Mesenchymal stem cell (in vitro differentiated cells and primary cell): ENCODE results near the gene C2CD4C.

Experiments used
- DNase-seq: peaks from one replicate; pipeline ENCODE4 v3.0.0-alpha.2; 2013
- H2AFZ ChIP-seq: one replicate; pipeline ENCODE4 v1.6.1; 2013; ENCODE audit warnings: low read depth, mild to moderate bottlenecking, control low read depth, inconsistent platforms, low read length, moderate library complexity
- H2AK5ac ChIP-seq: 2 replicates; pipeline ENCODE4 v1.6.1; 2013; ENCODE audit warnings: low read length, moderate library complexity, mild to moderate bottlenecking, inconsistent platforms; ENCODE audit not compliant: severe bottlenecking
- H2BK120ac ChIP-seq: one replicate; pipeline ENCODE4 v1.6.1; 2013; ENCODE audit warnings: low read depth, mild to moderate bottlenecking, inconsistent platforms, low read length, moderate library complexity
- H2BK12ac ChIP-seq, 2 experiments: one replicate each; pipeline ENCODE4 v1.6.1; 2013; ENCODE audit warnings: inconsistent platforms in 2 of 2, low read length in 2 of 2, mild to moderate bottlenecking in 2 of 2, moderate library complexity in 2 of 2, control low read depth in 1 of 2
- H2BK15ac ChIP-seq: one replicate; pipeline ENCODE4 v1.6.1; 2013; ENCODE audit warnings: mild to moderate bottlenecking, low read depth, inconsistent platforms; ENCODE audit not compliant: poor library complexity, severe bottlenecking
- H2BK5ac ChIP-seq: 2 replicates; pipeline ENCODE4 v1.6.1; 2013; ENCODE audit warnings: low read depth, mild to moderate bottlenecking, low read length, control low read depth, inconsistent platforms; ENCODE audit not compliant: poor library complexity, severe bottlenecking
- H3K14ac ChIP-seq, 2 experiments: one replicate each; pipeline ENCODE4 v1.6.1; 2013; ENCODE audit warnings: inconsistent platforms in 2 of 2, low read length in 2 of 2, control low read depth in 1 of 2, mild to moderate bottlenecking in 1 of 2, moderate library complexity in 1 of 2
- H3K18ac ChIP-seq, 2 experiments: one replicate each; pipeline ENCODE4 v1.6.1; 2013; ENCODE audit warnings: inconsistent platforms in 2 of 2, low read length in 2 of 2, control low read depth in 1 of 2, low read depth in 1 of 2, mild to moderate bottlenecking in 1 of 2
- H3K23ac ChIP-seq, 2 experiments: one replicate each; pipeline ENCODE4 v1.6.1; 2013; ENCODE audit warnings: inconsistent platforms in 2 of 2, low read length in 2 of 2, mild to moderate bottlenecking in 2 of 2, moderate library complexity in 2 of 2, control low read depth in 1 of 2
- H3K27ac ChIP-seq: 2 replicates; pipeline ENCODE4 v1.5.1; 2013; ENCODE audit warnings: mild to moderate bottlenecking, moderate library complexity, low read length, control low read depth, inconsistent platforms; ENCODE audit not compliant: poor library complexity, severe bottlenecking
- H3K27me3 ChIP-seq, 2 experiments: 2 replicates each; pipeline versions ENCODE4 v1.6.1 to v1.7.0; 2013; ENCODE audit warnings: low read length in 2 of 2, mild to moderate bottlenecking in 2 of 2, moderate library complexity in 2 of 2, control low read depth in 1 of 2, inconsistent platforms in 1 of 2; ENCODE audit not compliant: control insufficient read depth in 1 of 2, insufficient read depth in 1 of 2
- H3K36me3 ChIP-seq, 2 experiments: 2 replicates each; pipeline versions ENCODE4 v1.6.1 to v1.7.0; 2013; ENCODE audit warnings: low read length in 2 of 2, control low read depth in 1 of 2, inconsistent platforms in 1 of 2, low read depth in 1 of 2, mild to moderate bottlenecking in 1 of 2; ENCODE audit not compliant: insufficient read depth in 2 of 2, control insufficient read depth in 1 of 2
- H3K4ac ChIP-seq, 2 experiments: one replicate each; pipeline ENCODE4 v1.6.1; 2013; ENCODE audit warnings: inconsistent platforms in 2 of 2, low read length in 2 of 2, mild to moderate bottlenecking in 2 of 2, moderate library complexity in 2 of 2, control low read depth in 1 of 2, low read depth in 1 of 2
- H3K4me1 ChIP-seq: 2 replicates; pipeline ENCODE4 v1.6.1; 2013; ENCODE audit warnings: low read depth, low read length, control low read depth; ENCODE audit not compliant: control insufficient read depth, insufficient read depth
- H3K4me2 ChIP-seq: 2 replicates; pipeline ENCODE4 v1.6.1; 2013; ENCODE audit warnings: low read length, mild to moderate bottlenecking, inconsistent platforms; ENCODE audit not compliant: poor library complexity, severe bottlenecking
- H3K4me3 ChIP-seq, 2 experiments: 2 replicates each; pipeline versions ENCODE4 v1.5.1 to v1.7.0; 2013; ENCODE audit warnings: low read length in 2 of 2, mild to moderate bottlenecking in 2 of 2, control low read depth in 1 of 2, low read depth in 1 of 2; ENCODE audit not compliant: insufficient read depth in 1 of 2
- H3K79me1 ChIP-seq: replicated peaks from 2 replicates; pipeline ENCODE4 v1.6.1; 2013; ENCODE audit warnings: mild to moderate bottlenecking, control low read depth, low read length, inconsistent platforms; ENCODE audit not compliant: poor library complexity, severe bottlenecking
- H3K9ac ChIP-seq: 2 replicates; pipeline ENCODE4 v1.7.0; 2013; ENCODE audit warnings: mild to moderate bottlenecking, low read length, moderate library complexity
- H3K9me3 ChIP-seq: 2 replicates; pipeline ENCODE4 v1.7.0; 2013; ENCODE audit warnings: mild to moderate bottlenecking, low read length; ENCODE audit not compliant: control insufficient read depth
- H4K8ac ChIP-seq: one replicate; pipeline ENCODE4 v1.6.1; 2013; ENCODE audit warnings: inconsistent platforms, mild to moderate bottlenecking, low read length, moderate library complexity
- H4K91ac ChIP-seq: one replicate; pipeline ENCODE4 v1.6.1; 2013; ENCODE audit warnings: mild to moderate bottlenecking, low read length, inconsistent platforms
- WGBS: methylation state at CpG from one replicate; pipeline ENCODE4 v1.1.7; 2013; ENCODE audit warnings: mixed read lengths; 5-methylcytosine and 5-hydroxymethylcytosine counted together

The C2CD4C gene

DNA sequence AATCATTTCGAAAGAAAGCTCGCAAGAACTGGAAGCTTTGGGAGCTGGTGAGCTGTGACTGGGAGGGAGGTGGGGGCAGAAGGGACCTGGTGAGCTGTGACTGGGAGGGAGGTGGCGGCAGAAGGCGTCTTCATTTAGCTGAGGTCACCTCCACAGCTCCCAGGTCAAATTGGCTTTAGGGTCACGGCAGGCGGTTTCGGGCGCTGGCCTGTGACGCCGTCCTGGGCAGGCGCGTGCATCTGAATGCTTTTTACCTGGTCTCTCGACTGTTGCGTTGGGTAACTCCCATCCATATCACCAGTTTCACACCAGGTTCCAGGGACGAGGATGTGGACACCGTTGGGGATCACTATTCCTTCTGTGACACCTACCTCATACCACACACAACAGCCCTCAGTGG, 29.2 kb downstream of the C2CD4C start:
- no peaks in the 10 kb centered on the region for H3K9me3 ChIP-seq
- no peak overlapping the region for H3K4me2 ChIP-seq
- no peak overlapping the region for H3K4me3 ChIP-seq
- H3K79me1 ChIP-seq, result no peaks in the 10 kb centered on the region
- H3K23ac ChIP-seq, result no peak overlapping the region
- H2BK5ac ChIP-seq, result no peak overlapping the region
- peaks cover 0 to 2% of the 10 kb centered on the region in 2 experiments for H3K36me3 ChIP-seq
- no peak overlapping the region for H3K14ac ChIP-seq
- H2AK5ac ChIP-seq, result no peak overlapping the region
- H3K9ac ChIP-seq, result no peak overlapping the region
- H3K27ac ChIP-seq, result no peak overlapping the region
- H3K18ac ChIP-seq, result no peak overlapping the region
- H3K4me1 ChIP-seq, result peaks cover 12% of the 10 kb centered on the region
- no peak overlapping the region for H2BK15ac ChIP-seq
- no peak overlapping the region for H2AFZ ChIP-seq
- no peak overlapping the region for H2BK12ac ChIP-seq
- no peak overlapping the region for H4K8ac ChIP-seq
- WGBS, result 94% methylated on average over 16 of the region's 16 CpGs
- H3K4ac ChIP-seq, result no peak overlapping the region
- no peak overlapping the region for H2BK120ac ChIP-seq
- no peak for DNase-seq
- no peak overlapping the region for H4K91ac ChIP-seq
- peaks cover 25 to 41% of the 10 kb centered on the region in 2 experiments for H3K27me3 ChIP-seq

GRCh38 chr19:378706-379105, 30.2 kb downstream of the C2CD4C start:
- no peak overlapping the region for H3K4ac ChIP-seq
- no peak overlapping the region for H2AK5ac ChIP-seq
- DNase-seq, result no peak
- H3K23ac ChIP-seq, result no peak overlapping the region
- H4K91ac ChIP-seq, result no peak overlapping the region
- H2BK15ac ChIP-seq, result no peak overlapping the region
- no peak overlapping the region for H3K14ac ChIP-seq
- no peak overlapping the region for H3K27ac ChIP-seq
- H3K36me3 ChIP-seq, result peaks cover 0 to 3% of the 10 kb centered on the region in 2 experiments
- 92% methylated on average over 14 of the region's 14 CpGs for WGBS
- H3K4me1 ChIP-seq, result peaks cover 6% of the 10 kb centered on the region
- no peak overlapping the region for H2AFZ ChIP-seq
- H3K9me3 ChIP-seq, result no peaks in the 10 kb centered on the region
- no peak overlapping the region for H4K8ac ChIP-seq
- H2BK12ac ChIP-seq, result no peak overlapping the region
- no peaks in the 10 kb centered on the region for H3K79me1 ChIP-seq
- H2BK120ac ChIP-seq, result no peak overlapping the region
- H3K9ac ChIP-seq, result no peak overlapping the region
- H3K27me3 ChIP-seq, result peaks cover 36 to 43% of the 10 kb centered on the region in 2 experiments
- no peak overlapping the region for H3K18ac ChIP-seq
- no peak overlapping the region for H3K4me3 ChIP-seq
- H3K4me2 ChIP-seq, result no peak overlapping the region
- H2BK5ac ChIP-seq, result no peak overlapping the region

- no peak for DNase-seq
- Histone ChIP-seq H3K23ac (no peak overlapping the region), H3K14ac (peak overlapping the region in 1 of 2 experiments; percentile 32), H3K9ac (no peak overlapping the region), H3K4me1 (peaks cover 4% of the 10 kb centered on the region), H2AK5ac (no peak overlapping the region), H2BK12ac (no peak overlapping the region), H4K8ac (no peak overlapping the region), H2BK5ac (no peak overlapping the region), H3K27me3 (peaks cover 43% of the 10 kb centered on the region in 2 experiments), H4K91ac (no peak overlapping the region), H3K36me3 (peaks cover 0 to 3% of the 10 kb centered on the region in 2 experiments), H3K18ac (no peak overlapping the region), H3K79me1 (no peaks in the 10 kb centered on the region), H3K4me3 (no peak overlapping the region), H3K27ac (no peak overlapping the region), H2BK15ac (no peak overlapping the region), H3K4me2 (no peak overlapping the region), H2BK120ac (no peak overlapping the region), H3K9me3 (no peaks in the 10 kb centered on the region), H3K4ac (no peak overlapping the region), H2AFZ (no peak overlapping the region)
- 88% methylated on average over 38 of the region's 38 CpGs for WGBS
Observed at GRCh38 chr19:377801-378581, 31.0 kb downstream of the C2CD4C start.

- no peak overlapping the region for H2BK5ac ChIP-seq
- H3K36me3 ChIP-seq, result peaks cover 0 to 3% of the 10 kb centered on the region in 2 experiments
- H2BK120ac ChIP-seq, result no peak overlapping the region
- no peak overlapping the region for H3K18ac ChIP-seq
- H4K91ac ChIP-seq, result no peak overlapping the region
- no peak overlapping the region for H3K14ac ChIP-seq
- no peak overlapping the region for H3K27ac ChIP-seq
- H3K23ac ChIP-seq, result no peak overlapping the region
- H3K27me3 ChIP-seq, result peaks cover 59 to 62% of the 10 kb centered on the region in 2 experiments
- no peak overlapping the region for H3K4me2 ChIP-seq
- 92% methylated on average over 8 of the region's 8 CpGs for WGBS
- H3K4me3 ChIP-seq, result no peak overlapping the region
- H3K79me1 ChIP-seq, result no peaks in the 10 kb centered on the region
- no peak overlapping the region for H2BK12ac ChIP-seq
- no peak overlapping the region for H4K8ac ChIP-seq
- H2BK15ac ChIP-seq, result no peak overlapping the region
- no peaks in the 10 kb centered on the region for H3K9me3 ChIP-seq
- no peak overlapping the region for H3K9ac ChIP-seq
- H2AFZ ChIP-seq, result no peak overlapping the region
- no peak overlapping the region for H3K4ac ChIP-seq
- H3K4me1 ChIP-seq, result no peaks in the 10 kb centered on the region
- no peak overlapping the region for H2AK5ac ChIP-seq
- DNase-seq, result no peak
Observed at GRCh38 chr19:376111-376470, 32.9 kb downstream of the C2CD4C start.
